CD14-positive monocyte (primary cell): ENCODE data around the gene SPSB1. TPM values are rescaled to one million over a fixed set of nuclear protein-coding genes. Genes with fewer than 3 reads are reported as not detected.

Source experiments
- DNase-seq, 3 donors: peaks; one replicate each; pipeline ENCODE4 v3.0.0-alpha.2; 2011 to 2022
- H2AFZ ChIP-seq: 2 replicates; pipeline ENCODE4 v1.6.0; 2012; ENCODE audit warnings: mild to moderate bottlenecking, low read depth, low read length, inconsistent platforms; ENCODE audit not compliant: insufficient read depth, poor library complexity, severe bottlenecking
- H3K27ac ChIP-seq, 2 donors: 1 replicate in 1 of 2; 2 replicates in 1 of 2; pipeline ENCODE4 v1.5.1; 2012 to 2013; ENCODE audit warnings: low read length in 2 of 2, control low read depth in 1 of 2, inconsistent platforms in 1 of 2, low read depth in 1 of 2, mild to moderate bottlenecking in 1 of 2
- H3K27me3 ChIP-seq, 2 donors: one replicate each; pipeline versions ENCODE4 v1.6.0 to v1.6.1; 2011 to 2013; ENCODE audit warnings: low read length in 2 of 2; ENCODE audit not compliant: control insufficient read depth in 2 of 2, insufficient read depth in 2 of 2
- H3K36me3 ChIP-seq, 2 donors: replicated peaks in 1 of 2; 1 replicate in 1 of 2; 2 replicates in 1 of 2; pipeline versions ENCODE4 v1.5.1 to v1.6.1; 2012 to 2013; ENCODE audit warnings: low read length in 2 of 2, control low read depth in 1 of 2, inconsistent platforms in 1 of 2, mild to moderate bottlenecking in 1 of 2; ENCODE audit not compliant: insufficient read depth in 2 of 2, control insufficient read depth in 1 of 2
- H3K4me1 ChIP-seq, 2 donors: 1 replicate in 1 of 2; 2 replicates in 1 of 2; pipeline versions ENCODE4 v1.5.1 to v1.6.1; 2012 to 2013; ENCODE audit warnings: low read length in 2 of 2, control low read depth in 1 of 2, inconsistent platforms in 1 of 2, mild to moderate bottlenecking in 1 of 2, moderate library complexity in 1 of 2; ENCODE audit not compliant: insufficient read depth in 2 of 2, control insufficient read depth in 1 of 2
- H3K4me2 ChIP-seq: replicated peaks from 2 replicates; pipeline ENCODE3; 2012; ENCODE audit warnings: low read length, moderate library complexity, mild to moderate bottlenecking; ENCODE audit not compliant: poor library complexity, severe bottlenecking; ENCODE audit errors: extremely low read depth
- H3K4me3 ChIP-seq, 3 experiments: fragments of 200-600 bp in 1 of 3; sonication (generic) in 1 of 3; replicated peaks in 1 of 3; 1 replicate in 2 of 3; 2 replicates in 1 of 3; pipeline ENCODE4 v1.5.1; 2011 to 2013; ENCODE audit warnings: low read length in 3 of 3, mild to moderate bottlenecking in 3 of 3, control low read depth in 2 of 3, low read depth in 2 of 3, inconsistent platforms in 1 of 3, moderate library complexity in 1 of 3
- H3K79me2 ChIP-seq: 2 replicates; pipeline ENCODE4 v1.6.0; 2012; ENCODE audit warnings: mild to moderate bottlenecking, control low read depth, inconsistent platforms, low read length, moderate library complexity; ENCODE audit not compliant: insufficient read depth
- H3K9ac ChIP-seq: 2 replicates; pipeline ENCODE4 v1.6.0; 2017; ENCODE audit warnings: low read length, mild to moderate bottlenecking; ENCODE audit not compliant: insufficient read depth, poor library complexity, severe bottlenecking
- H3K9me3 ChIP-seq, 2 donors: replicated peaks in 1 of 2; 1 replicate in 1 of 2; 2 replicates in 1 of 2; pipeline versions ENCODE4 v1.5.1 to v1.6.1; 2012 to 2013; ENCODE audit warnings: low read length in 2 of 2, control low read depth in 1 of 2; ENCODE audit not compliant: control insufficient read depth in 1 of 2, insufficient read depth in 1 of 2
- H4K20me1 ChIP-seq: 2 replicates; pipeline ENCODE4 v1.6.0; 2012; ENCODE audit warnings: mild to moderate bottlenecking, low read length, control low read depth, moderate library complexity; ENCODE audit not compliant: insufficient read depth
- H3K27ac Mint-ChIP-seq, 7 donors: one replicate each; pipeline ENCODE4 v1.8.0; 2020; ENCODE audit warnings: mild to moderate bottlenecking in 7 of 7, mixed read lengths in 7 of 7, moderate library complexity in 6 of 7, inconsistent platforms in 2 of 7
- H3K27me3 Mint-ChIP-seq, 3 donors: one replicate each; pipeline ENCODE4 v1.8.0; 2021 to 2022; ENCODE audit warnings: low read depth in 3 of 3, mild to moderate bottlenecking in 3 of 3, mixed read lengths in 3 of 3, moderate library complexity in 3 of 3, inconsistent platforms in 1 of 3
- H3K36me3 Mint-ChIP-seq, 2 donors: one replicate each; pipeline ENCODE4 v1.8.0; 2020; ENCODE audit warnings: mixed read lengths in 2 of 2, inconsistent platforms in 1 of 2, mild to moderate bottlenecking in 1 of 2
- H3K4me1 Mint-ChIP-seq: one replicate; pipeline ENCODE4 v1.8.0; 2020; ENCODE audit warnings: mild to moderate bottlenecking, mixed read lengths
- H3K4me3 Mint-ChIP-seq, 2 donors: one replicate each; pipeline ENCODE4 v1.8.0; 2020; ENCODE audit warnings: mild to moderate bottlenecking in 2 of 2, mixed read lengths in 2 of 2, moderate library complexity in 1 of 2
- H3K9me3 Mint-ChIP-seq, 7 donors: one replicate each; pipeline ENCODE4 v1.8.0; 2020 to 2022; ENCODE audit warnings: mixed read lengths in 7 of 7, mild to moderate bottlenecking in 6 of 7, moderate library complexity in 6 of 7, inconsistent platforms in 2 of 7
- CTCF ChIP-seq: fragments of 200-600 bp; IDR thresholded peaks from one replicate; pipeline ENCODE4 v1.8.0; 2022; ENCODE audit warnings: antibody characterized with exemption, mild to moderate bottlenecking
- WGBS: methylation state at CpG from one replicate; pipeline ENCODE4 v1.1.5; 2013; ENCODE audit warnings: missing lambda C conversion rate; ENCODE audit not compliant: insufficient coverage; 5-methylcytosine and 5-hydroxymethylcytosine counted together
- intact Hi-C, 2 donors: fragments of 100-400 bp; cut with micrococcal nuclease; formaldehyde crosslinking; loops; one replicate each; pipeline versions ENCODE4 v1.15.0 to v1.15.1; 2023
- polyA plus RNA-seq, 3 donors: library from polyadenylated mRNA; depleted of rRNA in 1 of 3; unstranded in 2 of 3; stranded (reverse) in 1 of 3; fragments of 300-500 nt in 2 of 3; fragments of >200 nt in 1 of 3; fragmentation: Illumina TruSeq in 2 of 3; gene quantifications; 1 replicate in 2 of 3; 2 replicates in 1 of 3; pipeline ENCODE4 v1.2.3, GENCODE V29; 2012 to 2021

SPSB1 gene
- polyA plus RNA-seq, 3 donors: 0.15 to 1.2 (median 0.29) TPM

GRCh38 chr1:9278585-9279153 lies 14.0 kb upstream of the SPSB1 start:
- peaks cover 13 to 22% (median 19%) of the 10 kb centered on the region in 3 donors for H3K27me3 Mint-ChIP-seq
- 77% methylated on average over 5 of the region's 10 CpGs for WGBS
- no peak for TF ChIP-seq CTCF

GRCh38 chr1:9279172-9279840 lies 13.4 kb upstream of the SPSB1 start:
- Mint-ChIP-seq H3K4me3 (peak overlapping the region; percentile 51 to 69), H3K27me3 (peaks cover 13 to 22% (median 19%) of the 10 kb centered on the region in 3 donors), H3K27ac (peak overlapping the region in 6 of 7 donors; percentile 30 to 83 (median 52)), H3K4me1 (peaks cover 50% of the 10 kb centered on the region), H3K36me3 (peaks cover 2 to 3% of the 10 kb centered on the region in 2 donors), H3K9me3 (peaks cover 0 to 8% (median 4%) of the 10 kb centered on the region in 7 donors)
- TF ChIP-seq CTCF: no peak
- Histone ChIP-seq H4K20me1 (no peaks in the 10 kb centered on the region), H3K27me3 (peaks cover 0 to 12% of the 10 kb centered on the region in 2 donors), H3K36me3 (no peaks in the 10 kb centered on the region), H3K79me2 (no peaks in the 10 kb centered on the region), H3K9me3 (no peaks in the 10 kb centered on the region), H3K4me3 (no peak overlapping the region), H2AFZ (no peak overlapping the region), H3K4me1 (peaks cover 45 to 46% of the 10 kb centered on the region in 2 donors), H3K4me2 (no peak overlapping the region), H3K9ac (no peak overlapping the region), H3K27ac (no peak overlapping the region)
- DNase-seq: peak in 1 of 3 donors; percentile 28
- intact Hi-C loops: no loop called here
- WGBS: 60% methylated on average over 14 of the region's 23 CpGs

More at GRCh38 chr1:9278585-9279153, 14.0 kb upstream of the SPSB1 start:
- Histone ChIP-seq H2AFZ (no peak overlapping the region), H3K9me3 (no peaks in the 10 kb centered on the region), H3K36me3 (no peaks in the 10 kb centered on the region), H3K4me3 (no peak overlapping the region), H3K79me2 (no peaks in the 10 kb centered on the region), H3K4me1 (peaks cover 45 to 46% of the 10 kb centered on the region in 2 donors), H3K27me3 (peaks cover 0 to 12% of the 10 kb centered on the region in 2 donors), H4K20me1 (no peaks in the 10 kb centered on the region), H3K27ac (no peak overlapping the region), H3K4me2 (no peak overlapping the region), H3K9ac (no peak overlapping the region)
- H3K36me3 Mint-ChIP-seq: peaks cover 2 to 3% of the 10 kb centered on the region in 2 donors
- H3K4me1 Mint-ChIP-seq: peaks cover 50% of the 10 kb centered on the region
- peaks cover 0 to 8% (median 3%) of the 10 kb centered on the region in 7 donors for H3K9me3 Mint-ChIP-seq
- no peak overlapping the region for H3K4me3 Mint-ChIP-seq
- H3K27ac Mint-ChIP-seq: peak overlapping the region in 1 of 7 donors; percentile 41
- DNase-seq: no peak
- intact Hi-C loops: no loop called here
